Loucy (cell line): ENCODE data around the gene RANGRF.

Experiments
- H2AFZ ChIP-seq: fragments of 200-600 bp; sonication (generic); 2 replicates; pipeline ENCODE4 v1.6.0; 2016; ENCODE audit warnings: antibody characterized with exemption, mild to moderate bottlenecking, low read length, moderate library complexity
- H3F3A ChIP-seq: fragments of 200-600 bp; 2 replicates; pipeline ENCODE4 v1.6.0; 2016; ENCODE audit warnings: antibody characterized with exemption, low read depth, mild to moderate bottlenecking
- H3K27me3 ChIP-seq: fragments of 200-600 bp; sonication (generic); 2 replicates; pipeline ENCODE4 v1.6.1; 2014; ENCODE audit warnings: low read length, mild to moderate bottlenecking; ENCODE audit not compliant: insufficient read depth, poor library complexity, severe bottlenecking
- H3K36me3 ChIP-seq: fragments of 200-600 bp; sonication (generic); 2 replicates; pipeline ENCODE4 v1.6.1; 2016; ENCODE audit warnings: low read length; ENCODE audit not compliant: insufficient read depth
- H3K4me1 ChIP-seq: fragments of 200-600 bp; sonication (generic); 2 replicates; pipeline ENCODE4 v1.5.1; 2014; ENCODE audit warnings: low read length, mild to moderate bottlenecking; ENCODE audit not compliant: insufficient read depth, poor library complexity, severe bottlenecking
- H3K4me2 ChIP-seq: fragments of 200-600 bp; sonication (generic); 2 replicates; pipeline ENCODE4 v1.6.0; 2014; ENCODE audit warnings: antibody characterized with exemption, low read length, low read depth, mild to moderate bottlenecking; ENCODE audit not compliant: poor library complexity, severe bottlenecking
- H3K4me3 ChIP-seq: fragments of 200-600 bp; sonication (generic); 2 replicates; pipeline ENCODE4 v1.5.1; 2014; ENCODE audit warnings: low read length, mild to moderate bottlenecking, mixed read lengths; ENCODE audit not compliant: poor library complexity, severe bottlenecking
- H3K79me2 ChIP-seq: fragments of 200-600 bp; sonication (generic); 2 replicates; pipeline ENCODE4 v1.6.1; 2014; ENCODE audit warnings: low read length; ENCODE audit not compliant: insufficient read depth
- H3K9ac ChIP-seq: fragments of 200-600 bp; sonication (generic); 2 replicates; pipeline ENCODE4 v1.6.0; 2014; ENCODE audit warnings: mild to moderate bottlenecking, low read depth, low read length, moderate library complexity; ENCODE audit not compliant: poor library complexity, severe bottlenecking
- H3K9me2 ChIP-seq: fragments of 200-600 bp; sonication (generic); replicated peaks from 2 replicates; pipeline ENCODE4 v1.6.1; 2016; ENCODE audit warnings: low read depth, low read length, mixed read lengths
- H3K9me3 ChIP-seq: fragments of 200-600 bp; sonication (generic); 2 replicates; pipeline ENCODE4 v1.6.1; 2014; ENCODE audit warnings: mild to moderate bottlenecking, antibody characterized with exemption, low read length, low read depth; ENCODE audit not compliant: insufficient read depth
- H4K20me1 ChIP-seq: fragments of 200-600 bp; sonication (generic); 2 replicates; pipeline ENCODE4 v1.6.0; 2014; ENCODE audit warnings: antibody characterized with exemption, low read length, mild to moderate bottlenecking; ENCODE audit not compliant: insufficient read depth, poor library complexity, severe bottlenecking
- CTCF ChIP-seq: fragments of 200-600 bp; sonication (generic); conservative IDR thresholded peaks from 2 replicates; pipeline ENCODE4 v1.5.1; 2014; ENCODE audit warnings: mild to moderate bottlenecking, antibody characterized with exemption, low read length
- EZH2phosphoT487 ChIP-seq: fragments of 200-600 bp; IDR thresholded peaks from 2 replicates; pipeline ENCODE4 v1.6.1; 2018; ENCODE audit warnings: antibody characterized with exemption, mild to moderate bottlenecking, moderate library complexity, borderline replicate concordance

RANGRF gene

GRCh38 chr17:8324923-8325322 lies 36.5 kb downstream of the RANGRF start:
- Histone ChIP-seq H4K20me1 (no peaks in the 10 kb centered on the region), H3K4me3 (no peak overlapping the region), H3K4me2 (no peak overlapping the region), H3K79me2 (no peaks in the 10 kb centered on the region), H3K9me2 (no peaks in the 10 kb centered on the region), H3F3A (no peaks in the 10 kb centered on the region), H3K9ac (no peak overlapping the region), H3K36me3 (no peaks in the 10 kb centered on the region), H3K9me3 (no peaks in the 10 kb centered on the region), H2AFZ (no peak overlapping the region), H3K4me1 (no peaks in the 10 kb centered on the region), H3K27me3 (no peaks in the 10 kb centered on the region)
- TF ChIP-seq CTCF (no peak), EZH2phosphoT487 (no peak)

GRCh38 chr17:8326511-8327302 lies 38.2 kb downstream of the RANGRF start:
- Histone ChIP-seq H3K9me3 (no peaks in the 10 kb centered on the region), H2AFZ (no peak overlapping the region; the same call in 1 of the 2 replicates), H3K9me2 (no peaks in the 10 kb centered on the region), H3K79me2 (no peaks in the 10 kb centered on the region), H3F3A (no peaks in the 10 kb centered on the region), H3K4me1 (no peaks in the 10 kb centered on the region), H3K4me3 (no peak overlapping the region), H4K20me1 (no peaks in the 10 kb centered on the region), H3K4me2 (no peak overlapping the region), H3K36me3 (no peaks in the 10 kb centered on the region), H3K9ac (no peak overlapping the region), H3K27me3 (no peaks in the 10 kb centered on the region)
- no peak for TF ChIP-seq EZH2phosphoT487
- no peak for TF ChIP-seq CTCF

DNA sequence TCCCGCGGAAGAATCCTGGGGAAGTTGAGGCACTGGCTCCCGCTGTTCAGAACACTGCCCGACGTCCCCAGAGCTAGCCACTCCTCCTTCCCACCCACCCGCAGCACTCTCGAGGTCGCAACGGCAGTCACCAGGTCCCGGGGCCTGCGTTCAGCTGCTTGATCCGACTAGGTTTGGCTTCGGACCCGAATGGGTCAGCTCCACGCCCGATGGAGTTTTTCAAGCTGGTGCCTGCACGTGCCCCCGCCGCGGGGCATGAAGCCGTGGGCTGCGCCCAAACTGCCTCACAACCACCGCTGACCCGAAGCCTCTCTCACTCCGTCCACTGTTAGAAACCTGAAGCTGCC lies 38.8 kb downstream of the RANGRF start:
- Histone ChIP-seq H3K4me2 (no peak overlapping the region), H3K79me2 (no peaks in the 10 kb centered on the region), H3K9me2 (no peaks in the 10 kb centered on the region), H4K20me1 (no peaks in the 10 kb centered on the region), H3K4me1 (no peaks in the 10 kb centered on the region), H3K9ac (no peak overlapping the region), H3F3A (no peaks in the 10 kb centered on the region), H3K36me3 (no peaks in the 10 kb centered on the region), H3K27me3 (no peaks in the 10 kb centered on the region), H2AFZ (no peak overlapping the region), H3K9me3 (no peaks in the 10 kb centered on the region), H3K4me3 (no peak overlapping the region)
- TF ChIP-seq CTCF = no peak
- no peak for TF ChIP-seq EZH2phosphoT487
